Sciatic nerve (tissue), 2 donors: ENCODE results near the gene DNMT3L. TPM values are rescaled to one million over a fixed set of nuclear protein-coding genes. Genes with fewer than 3 reads are reported as not detected.
"Not testable (repeated sequence)": the region's sequence is repeated elsewhere in the genome, so short reads cannot be mapped to it uniquely, and the experiment has no call there.

ENCODE experiments used
- ATAC-seq: fragments of 200-7000 bp; cut with Tn5 transposase; one replicate; pipeline ENCODE4 v1.9.1; 2020; ENCODE audit warnings: mild to moderate bottlenecking, moderate library complexity
- DNase-seq: peaks from one replicate; pipeline ENCODE4 v3.0.0-alpha.2; 2020; ENCODE audit warnings: low spot score
- intact Hi-C: fragments of 100-400 bp; cut with DNase I; formaldehyde crosslinking; loops from one replicate; pipeline ENCODE4 v1.14.2; 2022
- total RNA-seq: library from RNA; stranded (reverse); fragmentation: NEBNext Ultra II Directional; extraction: Animal tissue kit (Norgen Biotek cat#: 25700); gene quantifications from one replicate; pipeline ENCODE4 v1.2.1, GENCODE V29; 2021
- donor health status: DM: no; HTN: no; CAD: no.
- donor health status: DM: no; HTN: no; CAD: no.

The DNMT3L gene
- not detected for total RNA-seq

- DNase-seq, result peak; percentile 53
- intact Hi-C loops, result no loop called here
- no peak for ATAC-seq
Observed at GRCh38 chr21:44261675-44262295, at the start of gene DNMT3L. Gene DNMT3L (minus strand): TSS chr21:44261897. CDS start chr21:44261259, 638 bp downstream.

DNA sequence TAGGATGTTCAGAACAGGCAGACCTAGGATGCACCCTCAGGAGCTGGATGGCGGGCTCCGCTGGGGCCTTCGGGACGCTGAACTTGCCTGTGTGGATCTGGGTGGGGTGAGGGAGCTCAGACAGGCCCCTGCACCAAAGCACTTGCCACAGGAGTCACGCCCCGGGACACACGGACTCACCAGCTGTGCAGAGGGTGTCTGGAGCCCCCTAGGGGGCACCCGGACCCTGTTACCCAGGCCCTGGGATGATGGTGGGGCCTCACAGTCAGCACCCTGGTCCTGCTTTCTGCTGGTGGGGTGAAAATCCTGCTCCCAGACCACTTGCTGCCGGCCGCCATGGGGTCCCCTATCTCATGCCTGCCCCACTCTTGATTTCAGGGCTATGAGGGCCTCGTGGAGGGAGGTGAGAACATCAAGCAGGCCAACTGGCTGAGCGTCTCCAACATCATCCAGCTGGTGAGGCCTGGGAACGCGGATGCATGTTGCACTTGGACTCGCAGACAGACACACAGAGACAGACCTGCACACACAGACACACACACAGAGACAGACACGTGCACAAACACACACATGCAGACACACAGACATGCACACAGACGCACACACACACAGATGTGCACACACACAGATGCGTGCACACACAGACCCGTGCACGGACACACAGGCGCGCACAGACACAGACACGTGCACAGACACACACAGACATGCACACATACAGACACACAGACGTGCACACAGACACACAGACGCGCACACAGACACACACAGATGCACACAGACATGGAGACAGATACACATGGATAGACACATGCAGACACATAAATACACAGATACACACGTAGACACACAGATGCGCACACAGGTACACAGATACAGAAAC is 49.2 kb upstream of the DNMT3L start:
- DNase-seq, result no peak
- no peak for ATAC-seq
- intact Hi-C loops, result no loop called here

- intact Hi-C loops, result loop anchor here (10.0 kb wide), 1 partner anchor 302 kb away; no protein-coding TSS in a partner anchor
- DNase-seq, result no peak
- peak; percentile 60 for ATAC-seq
Observed at GRCh38 chr21:44306936-44307704, 45.4 kb upstream of the DNMT3L start.

GRCh38 chr21:44305691-44306090 is 44.0 kb upstream of the DNMT3L start:
- intact Hi-C loops, result loop anchor here (10.0 kb wide), 1 partner anchor 301 kb away; no protein-coding TSS in a partner anchor
- ATAC-seq (no peak), DNase-seq (no peak)

DNA sequence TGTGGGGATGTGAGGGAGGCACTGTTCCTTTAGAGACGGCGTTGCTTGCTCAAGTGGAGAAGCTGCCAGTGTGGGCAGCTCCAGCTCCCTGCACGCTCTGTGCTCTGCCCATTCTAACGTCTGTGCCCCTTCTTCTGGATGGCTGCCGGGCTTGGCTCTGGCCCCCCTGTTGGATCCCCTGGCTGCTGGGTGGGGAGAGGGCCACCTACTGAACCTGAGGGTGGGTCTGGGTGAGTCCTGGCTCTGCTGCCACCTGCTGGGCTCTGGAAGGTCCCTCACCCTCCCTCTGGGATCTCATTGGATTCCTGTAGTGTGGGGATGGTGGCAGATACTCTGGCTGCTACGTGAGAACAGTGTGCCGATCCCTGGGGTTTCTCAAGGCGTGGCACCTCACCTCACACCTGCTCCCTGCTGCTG is 43.2 kb upstream of the DNMT3L start:
- intact Hi-C loops, result loop anchor here (10.0 kb wide), 1 partner anchor 300 kb away; no protein-coding TSS in a partner anchor
- ATAC-seq (peak; percentile 20), DNase-seq (no peak)

DNA sequence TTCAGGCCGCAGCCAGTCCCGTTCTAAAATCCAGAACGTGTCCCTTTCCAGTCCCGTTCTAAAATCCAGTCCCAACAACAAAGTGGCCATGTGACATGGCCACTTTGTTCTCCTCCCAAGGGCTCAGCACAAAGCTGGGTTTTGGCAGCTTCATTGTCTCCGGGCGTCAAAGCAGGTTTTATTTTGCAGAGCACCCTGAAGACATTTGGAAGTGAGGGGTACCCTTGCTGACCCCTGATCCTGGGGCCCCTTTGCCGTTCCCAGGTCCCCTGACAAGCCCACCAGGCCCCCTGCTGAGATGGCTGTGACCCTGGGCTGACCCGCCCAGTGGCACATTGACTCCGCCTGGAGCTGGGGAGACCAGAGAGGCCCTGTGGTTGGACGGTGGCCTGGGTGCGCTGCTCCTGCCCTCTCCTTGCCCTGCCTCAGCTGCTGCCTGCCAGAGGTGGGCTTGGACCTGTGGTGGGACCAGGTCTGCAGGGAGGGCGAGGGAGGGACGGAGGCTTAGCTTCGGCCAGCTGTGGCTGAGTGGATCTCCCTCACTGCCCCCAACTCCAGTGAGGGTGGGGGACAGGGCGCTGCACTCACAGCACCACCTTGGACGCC is 42.4 kb upstream of the DNMT3L start:
- intact Hi-C loops, result loop anchor here (10.0 kb wide), 1 partner anchor 299 kb away; no protein-coding TSS in a partner anchor
- DNase-seq (no peak), ATAC-seq (no peak)

GRCh38 chr21:44303490-44303981 is 41.8 kb upstream of the DNMT3L start:
- DNase-seq (no peak), ATAC-seq (no peak)
- intact Hi-C loops, result loop anchor here (10.0 kb wide), 1 partner anchor 299 kb away; no protein-coding TSS in a partner anchor

GRCh38 chr21:44302573-44303401 is 41.1 kb upstream of the DNMT3L start:
- intact Hi-C loops, result loop anchor here (10.0 kb wide), 1 partner anchor 298 kb away; no protein-coding TSS in a partner anchor
- not testable (repeated sequence) for ATAC-seq, DNase-seq

DNA sequence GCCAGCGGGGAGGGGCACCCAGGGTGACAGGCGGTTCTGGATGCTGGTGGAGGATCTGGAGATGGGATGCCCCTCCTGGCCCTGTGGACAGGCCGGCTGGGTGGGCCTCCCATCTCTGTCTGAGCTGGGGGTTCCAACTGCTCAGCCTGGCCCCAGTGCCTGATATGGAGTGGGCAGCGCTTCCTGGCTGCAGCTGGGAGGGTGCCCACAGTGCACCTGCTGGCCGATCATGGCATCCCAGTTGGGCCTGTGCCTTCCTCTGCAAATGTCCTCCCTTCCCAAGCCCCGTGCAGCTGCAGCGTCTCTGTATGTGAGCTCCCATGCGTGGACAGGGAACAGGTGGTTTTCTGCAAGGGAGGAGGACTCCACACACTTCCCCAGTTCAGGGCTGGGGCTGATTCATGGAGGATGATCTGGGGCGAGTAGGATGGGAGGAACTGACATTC is 40.3 kb upstream of the DNMT3L start:
- DNase-seq (no peak), ATAC-seq (no peak)
- intact Hi-C loops, result loop anchor here (2.0 to 10.0 kb wide), 2 partner anchors 297 to 507 kb away; no protein-coding TSS in a partner anchor

GRCh38 chr21:44301141-44301540 is 39.4 kb upstream of the DNMT3L start:
- ATAC-seq (no peak), DNase-seq (no peak)
- intact Hi-C loops, result loop anchor here (2.0 to 10.0 kb wide), 2 partner anchors 296 to 508 kb away; no protein-coding TSS in a partner anchor

- ATAC-seq, result peak; percentile 53
- DNase-seq, result peak; percentile 88
- intact Hi-C loops, result loop anchor here (2.0 to 10.0 kb wide), 2 partner anchors 296 to 508 kb away; no protein-coding TSS in a partner anchor
Observed at GRCh38 chr21:44300262-44300959, 38.7 kb upstream of the DNMT3L start.

GRCh38 chr21:44299458-44300261 is 38.0 kb upstream of the DNMT3L start, which contains the start of gene PFKL:
Gene PFKL (plus strand): TSS chr21:44300053. CDS start chr21:44300106, 53 bp downstream.
- ATAC-seq, result peak; percentile 50
- DNase-seq, result peak; percentile 87
- intact Hi-C loops, result loop anchor here (2.0 to 10.0 kb wide), 2 partner anchors 295 to 509 kb away; no protein-coding TSS in a partner anchor

DNA sequence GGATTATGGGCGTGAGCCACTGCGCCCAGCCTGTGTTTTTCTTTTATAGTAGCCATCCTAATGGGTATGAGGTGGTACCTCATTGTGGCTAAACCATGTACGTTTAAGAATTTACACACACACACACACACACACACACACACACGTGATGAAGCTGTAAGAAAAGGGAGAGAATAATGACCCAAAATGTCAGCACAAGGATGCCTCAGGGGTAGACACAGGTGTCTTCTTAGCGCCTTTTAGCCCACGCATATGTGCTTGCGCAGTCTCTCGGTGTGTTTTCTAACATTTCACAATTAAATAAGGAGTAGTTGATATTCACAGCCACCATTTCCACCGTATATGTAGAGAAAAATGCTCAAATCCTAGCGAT is 37.4 kb upstream of the DNMT3L start:
- intact Hi-C loops, result no loop called here
- ATAC-seq (no peak), DNase-seq (no peak)

DNA sequence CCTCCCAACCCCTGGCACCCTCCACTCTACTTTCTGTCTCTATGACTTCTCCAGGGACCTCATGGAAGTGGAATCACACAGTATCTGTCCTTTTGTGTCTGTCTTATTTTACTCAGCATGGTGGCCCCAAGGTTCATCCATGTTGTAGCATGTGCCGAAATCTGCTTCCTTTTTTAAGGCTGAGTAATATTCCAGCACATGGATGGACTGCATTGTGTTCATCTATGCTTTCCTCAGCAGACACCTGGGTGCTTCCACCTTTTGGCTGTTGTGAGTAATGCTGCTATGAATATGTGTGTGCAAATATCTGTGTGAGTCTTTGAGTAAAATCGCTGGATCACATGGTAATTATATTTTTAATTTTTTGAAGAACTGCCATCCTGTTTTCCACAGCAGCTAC is 36.6 kb upstream of the DNMT3L start:
- ATAC-seq (no peak), DNase-seq (no peak)
- intact Hi-C loops, result no loop called here

- intact Hi-C loops, result no loop called here
- peak; percentile 68 for ATAC-seq
- DNase-seq, result peak; percentile 93
Observed at GRCh38 chr21:44297525-44298290, 36.0 kb upstream of the DNMT3L start.
